ENCODE data around the gene C2CD2.

Gene C2CD2

DNA sequence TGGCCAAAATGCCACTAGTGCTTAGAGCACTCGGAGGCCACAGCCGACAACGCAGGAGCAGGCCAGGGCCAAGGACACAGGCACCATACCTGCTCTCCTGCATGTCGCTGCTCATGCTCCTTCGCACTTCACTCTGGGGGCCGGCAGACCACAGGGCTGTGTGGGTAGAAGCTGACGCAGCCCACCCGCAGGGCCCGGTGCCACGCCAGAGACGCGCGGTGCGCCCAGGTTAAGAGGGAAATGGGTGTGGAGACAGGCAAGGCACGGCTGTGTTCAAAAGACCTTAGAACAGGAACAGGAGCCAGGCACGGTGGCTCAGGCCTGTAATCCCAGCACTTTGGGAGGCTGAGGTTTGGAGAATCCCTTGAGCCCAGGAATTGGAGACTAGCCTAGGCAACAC lies 61.1 kb downstream of the C2CD2 start:
- TF ChIP-seq, protein P1, sequence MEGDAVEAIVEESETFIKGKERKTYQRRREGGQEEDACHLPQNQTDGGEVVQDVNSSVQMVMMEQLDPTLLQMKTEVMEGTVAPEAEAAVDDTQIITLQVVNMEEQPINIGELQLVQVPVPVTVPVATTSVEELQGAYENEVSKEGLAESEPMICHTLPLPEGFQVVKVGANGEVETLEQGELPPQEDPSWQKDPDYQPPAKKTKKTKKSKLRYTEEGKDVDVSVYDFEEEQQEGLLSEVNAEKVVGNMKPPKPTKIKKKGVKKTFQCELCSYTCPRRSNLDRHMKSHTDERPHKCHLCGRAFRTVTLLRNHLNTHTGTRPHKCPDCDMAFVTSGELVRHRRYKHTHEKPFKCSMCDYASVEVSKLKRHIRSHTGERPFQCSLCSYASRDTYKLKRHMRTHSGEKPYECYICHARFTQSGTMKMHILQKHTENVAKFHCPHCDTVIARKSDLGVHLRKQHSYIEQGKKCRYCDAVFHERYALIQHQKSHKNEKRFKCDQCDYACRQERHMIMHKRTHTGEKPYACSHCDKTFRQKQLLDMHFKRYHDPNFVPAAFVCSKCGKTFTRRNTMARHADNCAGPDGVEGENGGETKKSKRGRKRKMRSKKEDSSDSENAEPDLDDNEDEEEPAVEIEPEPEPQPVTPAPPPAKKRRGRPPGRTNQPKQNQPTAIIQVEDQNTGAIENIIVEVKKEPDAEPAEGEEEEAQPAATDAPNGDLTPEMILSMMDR (IDR thresholded peaks at IDR 0.05; ENCODE audit: low read length, missing control alignments): no peak
- no peak overlapping the region for H3K4me3 ChIP-seq (replicated peaks; ENCODE audit: low read depth, low read length)
- no peak for DNase-seq (ENCODE audit: low read depth)

DNA sequence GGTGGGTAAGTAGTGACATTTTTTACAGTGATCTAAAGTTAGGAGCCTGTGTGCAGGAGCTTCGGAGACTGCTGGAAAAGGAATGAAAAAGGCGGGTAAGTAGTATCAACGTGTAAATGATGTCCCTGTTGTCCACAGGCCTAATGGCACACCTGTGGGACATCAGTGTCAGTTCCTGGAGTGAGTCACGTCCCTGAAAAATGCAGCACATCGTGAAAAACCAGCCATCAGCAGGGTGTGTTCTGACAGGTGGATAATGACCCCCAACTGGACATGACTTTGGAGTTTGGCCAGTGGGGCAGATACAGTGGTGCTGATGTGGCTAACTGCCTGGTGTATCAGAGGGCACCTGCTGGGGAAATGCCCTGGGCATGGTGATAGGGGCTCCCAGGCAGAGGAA lies 62.7 kb downstream of the C2CD2 start:
- H3K4me3 ChIP-seq (replicated peaks; ENCODE audit: low read depth, low read length): no peak overlapping the region
- TF ChIP-seq, protein P1 (IDR thresholded peaks at IDR 0.05; ENCODE audit: low read length, missing control alignments): no peak
- DNase-seq (ENCODE audit: low read depth): no peak

DNA sequence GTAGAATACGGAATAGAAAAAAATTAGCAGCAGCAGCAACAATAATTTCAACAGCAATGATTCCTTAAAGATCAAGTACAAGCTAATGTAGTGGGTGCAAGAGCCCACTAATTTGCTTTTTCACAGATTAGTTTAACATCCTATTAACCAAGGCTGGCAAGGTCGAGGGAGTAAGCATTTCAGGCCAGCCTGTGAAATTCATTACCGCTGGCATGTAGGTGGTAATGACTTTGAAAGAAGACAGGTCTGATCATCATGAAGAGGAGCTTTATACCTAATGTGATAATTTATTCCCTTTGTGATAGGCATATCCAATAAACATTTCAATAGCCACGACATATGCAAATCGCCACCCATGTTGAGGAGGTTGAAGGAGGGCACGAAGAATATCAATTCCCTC lies 63.5 kb downstream of the C2CD2 start:
- DNase-seq (ENCODE audit: low read depth): no peak
- TF ChIP-seq, protein P1 (IDR thresholded peaks at IDR 0.05; ENCODE audit: low read length, missing control alignments): no peak

DNA sequence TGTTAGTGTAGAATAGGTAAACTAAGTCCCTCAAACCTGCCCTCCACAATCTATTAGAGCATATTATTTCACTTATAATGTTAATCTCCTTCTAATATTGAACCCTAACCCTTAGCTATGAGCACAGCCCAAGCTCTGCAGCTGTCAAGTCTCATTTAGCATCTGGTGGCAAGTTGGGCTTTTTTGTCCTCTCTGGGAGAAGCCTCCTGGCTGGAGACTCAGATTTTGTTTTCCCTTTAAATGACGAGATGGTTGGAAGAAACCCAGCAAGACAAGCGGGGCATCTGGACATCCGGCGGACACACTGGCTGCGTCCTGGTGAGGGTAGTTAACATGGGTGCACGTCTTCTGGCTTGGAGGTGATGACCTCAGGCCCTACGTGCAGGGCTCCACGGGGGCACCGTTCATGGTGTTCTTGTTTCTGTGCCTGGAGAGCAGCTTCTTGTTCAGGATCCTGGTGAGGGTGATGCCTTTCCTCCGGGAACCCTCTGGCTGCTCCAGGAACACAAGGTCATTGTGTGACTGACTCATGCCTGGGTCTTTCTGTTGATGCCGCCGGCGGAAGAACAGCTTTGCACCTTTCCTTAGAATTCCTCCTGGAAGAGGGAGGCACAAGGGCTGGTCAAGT lies 65.0 kb downstream of the C2CD2 start:
- TF ChIP-seq, protein P1 (IDR thresholded peaks at IDR 0.05; ENCODE audit: low read length, missing control alignments): no peak
- no peak for DNase-seq (ENCODE audit: low read depth)
- no peak overlapping the region for H3K4me3 ChIP-seq (replicated peaks; ENCODE audit: low read depth, low read length)

More for the DNA sequence above, 63.5 kb downstream of the C2CD2 start:
- no peak overlapping the region for H3K4me3 ChIP-seq (replicated peaks; ENCODE audit: low read depth, low read length)

DNA sequence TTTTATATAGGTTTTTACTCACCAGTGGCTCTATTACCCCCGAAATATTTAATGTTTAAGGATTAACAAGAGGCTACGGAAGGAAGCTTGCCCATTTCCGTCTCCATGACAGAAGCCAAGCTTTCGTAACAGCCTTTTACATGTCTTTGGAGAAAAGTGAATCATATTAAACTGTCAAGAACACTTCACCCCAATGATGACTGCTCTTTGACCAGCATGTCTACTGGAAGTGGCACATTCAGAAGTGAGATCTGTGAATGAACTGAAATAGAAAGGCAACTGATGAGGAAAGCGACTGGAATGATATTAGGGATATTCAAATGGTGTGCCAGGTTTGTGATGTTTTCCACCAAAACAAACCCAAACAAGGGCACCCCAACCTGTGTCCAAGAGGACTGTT lies 66.2 kb downstream of the C2CD2 start:
- no peak overlapping the region for H3K4me3 ChIP-seq (replicated peaks; ENCODE audit: low read depth, low read length)
- no peak for DNase-seq (ENCODE audit: low read depth)
- TF ChIP-seq, protein P1 (IDR thresholded peaks at IDR 0.05; ENCODE audit: low read length, missing control alignments): no peak

DNA sequence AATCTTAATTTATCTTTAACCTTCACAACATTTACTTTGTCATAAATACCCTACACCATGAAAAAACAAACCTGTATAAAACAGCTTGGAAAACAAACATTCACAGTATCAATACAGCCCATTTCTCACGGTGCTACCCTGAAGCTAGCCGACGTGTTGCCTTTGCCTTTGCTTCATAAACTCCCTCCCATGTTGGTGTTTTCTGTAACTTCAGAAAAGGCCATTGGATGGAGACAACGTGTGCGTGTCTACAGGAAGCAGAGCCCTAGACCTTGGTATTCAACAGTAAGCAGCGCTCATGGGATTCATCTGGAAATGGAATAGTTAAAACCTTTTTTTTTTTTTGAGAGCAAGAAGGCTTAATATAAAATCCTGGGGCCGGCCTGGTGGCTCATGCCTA lies 67.5 kb downstream of the C2CD2 start:
- DNase-seq (ENCODE audit: low read depth): no peak
- no peak overlapping the region for H3K4me3 ChIP-seq (replicated peaks; ENCODE audit: low read depth, low read length)
- TF ChIP-seq, protein P1 (IDR thresholded peaks at IDR 0.05; ENCODE audit: low read length, missing control alignments): no peak

DNA sequence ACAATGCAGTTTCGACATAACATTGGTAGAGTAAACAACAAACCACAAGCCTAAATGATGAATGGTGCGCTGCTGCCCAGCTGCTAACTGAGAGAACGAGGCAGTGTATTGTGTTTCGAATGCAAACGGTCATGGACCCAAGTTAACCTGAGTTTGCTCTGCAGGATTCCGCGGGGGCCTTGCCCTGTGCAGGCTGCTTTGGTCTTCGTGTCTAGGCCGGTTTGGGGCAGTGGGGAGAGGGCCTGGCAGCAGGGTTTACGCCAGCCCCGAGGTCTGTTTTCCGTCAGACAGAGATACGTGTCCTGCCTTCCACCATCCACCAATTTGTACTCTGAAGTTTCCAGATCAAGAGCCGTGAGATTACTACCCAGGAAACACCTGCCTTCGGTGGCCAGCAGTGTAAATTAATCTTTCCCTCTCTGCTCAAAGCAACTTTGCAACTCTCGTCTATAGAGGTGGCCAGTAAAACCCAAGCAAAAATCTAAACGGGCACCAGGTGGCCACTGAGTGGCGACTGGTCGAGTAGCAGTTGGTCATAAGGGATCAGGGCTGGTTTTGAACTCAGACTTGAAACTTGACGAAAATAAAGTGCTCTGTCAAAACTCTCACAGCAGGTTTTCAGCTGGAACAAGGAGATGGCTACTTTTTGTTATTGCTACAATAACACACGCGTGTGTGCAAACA lies 68.3 kb downstream of the C2CD2 start:
- no peak for DNase-seq (ENCODE audit: low read depth)
- TF ChIP-seq, protein P1 (IDR thresholded peaks at IDR 0.05; ENCODE audit: low read length, missing control alignments): no peak

More for the DNA sequence above, 68.3 kb downstream of the C2CD2 start:
- no peak overlapping the region for H3K4me3 ChIP-seq (replicated peaks; ENCODE audit: low read depth, low read length)

Data from fibroblast of pulmonary artery (primary cell).